Motor neuron (in vitro differentiated cells): Measurements from ENCODE around the gene PCDHA7. TPM values are rescaled to one million over a fixed set of nuclear protein-coding genes. Genes with fewer than 3 reads are reported as not detected.
"Not testable (repeated sequence)": the region's sequence is repeated elsewhere in the genome, so short reads cannot be mapped to it uniquely, and the experiment has no call there.

Experiments
- ATAC-seq, 8 experiments: fragments of 200-7000 bp; cut with Tn5 transposase; replicated peaks in 6 of 8; 2 replicates each; pipeline ENCODE4 v1.8.0; 2021; ENCODE audit warnings: mild to moderate bottlenecking in 8 of 8, moderate library complexity in 8 of 8
- H3K27ac ChIP-seq, 2 donors: fragments of 250-450 bp; sonication (Bioruptor Pico); 2 replicates each; pipeline ENCODE4 v1.9.0; 2021; ENCODE audit warnings: antibody characterized with exemption in 2 of 2, mild to moderate bottlenecking in 2 of 2, moderate library complexity in 1 of 2
- H3K4me1 ChIP-seq, 2 donors: fragments of 250-450 bp; sonication (Bioruptor Pico); replicated peaks in 1 of 2; 2 replicates each; pipeline ENCODE4 v1.6.1; 2021; ENCODE audit warnings: antibody characterized with exemption in 2 of 2, mild to moderate bottlenecking in 2 of 2, moderate library complexity in 1 of 2
- H3K4me3 ChIP-seq, 5 donors: fragments of 250-450 bp; sonication (Bioruptor Pico); 2 replicates each; pipeline ENCODE4 v1.9.0; 2021; ENCODE audit warnings: antibody characterized with exemption in 5 of 5, mild to moderate bottlenecking in 5 of 5, moderate library complexity in 4 of 5
- WGBS, 10 experiments: fragments of 450-650 bp; shearing (Covaris generic); methylation state at CpG; one replicate each; pipeline ENCODE4 v1.0.0; 2022; 5-methylcytosine and 5-hydroxymethylcytosine counted together
- in situ Hi-C, 9 experiments: fragments of 400-800 bp; cut with MboI; loops; one replicate each; pipeline ENCODE4 v1.15.0; 2021; ENCODE audit warnings: low sequenced_read_pairs in 9 of 9, low pct_unique_long_range_greater_than_20kb in 2 of 9; ENCODE audit not compliant: unreplicated experiment in 9 of 9
- total RNA-seq, 8 experiments: library from RNA; unstranded; fragments of 300-600 nt; gene quantifications; 2 replicates each; pipeline versions ENCODE4 v1.2.3 to v1.2.4, GENCODE V29; 2022

The PCDHA7 gene
- total RNA-seq, 8 experiments from 2014 or later = 0.05 to 5.3 (median 1.7) TPM

DNA sequence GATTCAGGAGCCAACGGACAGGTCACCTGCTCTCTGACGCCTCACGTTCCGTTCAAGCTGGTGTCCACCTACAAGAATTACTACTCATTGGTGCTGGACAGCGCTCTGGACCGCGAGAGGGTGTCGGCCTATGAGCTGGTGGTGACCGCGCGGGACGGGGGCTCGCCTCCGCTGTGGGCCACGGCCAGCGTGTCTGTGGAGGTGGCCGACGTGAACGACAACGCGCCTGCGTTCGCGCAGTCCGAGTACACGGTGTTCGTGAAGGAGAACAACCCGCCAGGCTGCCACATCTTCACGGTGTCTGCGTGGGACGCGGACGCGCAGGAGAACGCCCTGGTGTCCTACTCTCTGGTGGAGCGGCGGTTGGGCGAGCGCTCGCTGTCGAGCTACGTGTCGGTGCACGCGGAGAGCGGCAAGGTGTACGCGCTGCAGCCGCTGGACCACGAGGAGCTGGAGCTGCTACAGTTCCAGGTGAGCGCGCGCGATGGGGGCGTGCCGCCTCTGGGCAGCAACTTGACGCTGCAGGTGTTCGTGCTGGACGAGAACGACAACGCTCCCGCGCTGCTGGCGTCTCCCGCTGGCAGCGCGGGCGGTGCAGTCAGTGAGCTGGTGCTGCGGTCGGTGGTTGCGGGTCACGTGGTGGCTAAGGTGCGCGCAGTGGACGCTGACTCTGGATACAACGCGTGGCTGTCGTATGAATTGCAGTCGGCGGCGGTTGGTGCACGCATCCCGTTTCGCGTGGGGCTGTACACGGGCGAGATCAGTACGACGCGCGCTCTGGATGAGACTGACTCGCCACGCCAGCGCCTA lies 23.3 kb downstream of the PCDHA7 start:
- 57 to 96% (median 93%) methylated on average over 3 to 31 of the region's 94 CpGs; no CpG with 5 or more reads in 4 of the 10 experiments for WGBS, 10 experiments
- H3K4me1 ChIP-seq = no peaks in the 10 kb centered on the region
- H3K27ac ChIP-seq = no peak overlapping the region
- in situ Hi-C loops = loop anchor here in 1 of 9 experiments (25.0 kb wide), 1 partner anchor 180 kb away; no protein-coding TSS in a partner anchor
- no peak for ATAC-seq
- H3K4me3 ChIP-seq = no peak overlapping the region

DNA sequence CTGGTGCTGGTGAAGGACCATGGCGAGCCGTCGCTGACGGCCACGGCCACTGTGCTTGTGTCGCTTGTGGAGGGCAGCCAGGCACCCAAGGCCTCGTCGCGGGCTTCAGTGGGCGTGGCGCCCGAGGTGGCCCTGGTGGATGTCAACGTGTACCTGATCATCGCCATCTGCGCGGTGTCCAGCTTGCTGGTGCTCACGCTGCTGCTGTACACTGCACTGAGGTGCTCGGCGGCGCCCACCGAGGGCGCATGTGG lies 23.8 kb downstream of the PCDHA7 start:
- no peaks in the 10 kb centered on the region for H3K4me1 ChIP-seq
- no peak for ATAC-seq
- no peak overlapping the region for H3K27ac ChIP-seq
- 80 to 95% methylated on average over 1 to 11 of the region's 22 CpGs; no CpG with 5 or more reads in 8 of the 10 experiments for WGBS, 10 experiments
- in situ Hi-C loops = loop anchor here in 1 of 9 experiments (25.0 kb wide), 1 partner anchor 179 kb away; no protein-coding TSS in a partner anchor
- H3K4me3 ChIP-seq = no peak overlapping the region

GRCh38 chr5:140862441-140863295 lies 28.6 kb downstream of the PCDHA7 start:
- ATAC-seq = no peak
- no peaks in the 10 kb centered on the region for H3K4me1 ChIP-seq
- in situ Hi-C loops = loop anchor here in 1 of 9 experiments (25.0 kb wide), 1 partner anchor 175 kb away; no protein-coding TSS in a partner anchor
- WGBS, 10 experiments = 5 to 100% (median 95%) methylated on average over 1 to 46 of the region's 76 CpGs
- H3K27ac ChIP-seq = no peak overlapping the region
- H3K4me3 ChIP-seq = no peak overlapping the region

DNA sequence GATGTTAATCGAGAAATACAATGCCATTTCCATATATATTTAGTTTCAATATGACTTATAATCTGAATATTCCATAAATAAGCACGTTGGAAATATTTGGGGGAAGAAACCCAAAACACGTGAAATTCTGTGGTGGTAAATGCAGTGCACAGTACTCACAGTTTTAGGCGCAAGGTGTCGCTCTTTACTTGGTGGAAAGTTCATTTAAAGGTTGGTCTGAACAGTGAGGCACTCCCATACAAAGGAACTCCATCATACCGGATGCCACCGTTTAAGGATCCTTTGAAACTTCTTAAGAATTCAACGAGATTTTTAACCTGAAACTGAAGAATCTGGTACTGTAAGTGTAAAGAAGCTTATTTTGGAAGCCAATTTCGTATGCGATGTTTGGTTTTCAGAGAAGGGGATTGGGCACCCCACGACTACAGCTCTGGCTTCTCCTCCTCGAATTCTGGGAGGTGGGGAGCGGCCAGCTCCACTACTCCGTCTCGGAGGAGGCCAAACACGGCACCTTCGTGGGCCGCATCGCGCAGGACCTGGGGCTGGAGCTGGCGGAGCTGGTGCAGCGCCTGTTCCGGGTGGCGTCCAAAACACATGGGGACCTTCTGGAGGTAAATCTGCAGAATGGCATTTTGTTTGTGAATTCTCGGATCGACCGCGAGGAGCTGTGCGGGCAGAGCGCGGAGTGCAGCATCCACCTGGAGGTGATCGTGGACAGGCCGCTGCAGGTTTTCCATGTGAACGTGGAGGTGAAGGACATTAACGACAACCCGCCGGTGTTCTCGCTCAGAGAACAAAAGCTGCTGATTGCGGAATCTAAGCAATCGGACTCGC lies 34.9 kb downstream of the PCDHA7 start, which contains the start of gene PCDHA11:
Gene PCDHA11 (plus strand): TSS at position 237 of the 834 bp plus-strand sequence. CDS start 147 bp downstream, at position 384.
- 0 to 97% (median 48%) methylated on average over 2 to 20 of the region's 41 CpGs for WGBS, 10 experiments
- H3K27ac ChIP-seq = peak within 1 kb of the TSS in 1 of 2 donors; percentile 85
- H3K4me1 ChIP-seq = no peaks in the 10 kb centered on the region
- in situ Hi-C loops = loop anchor here in 1 of 9 experiments (25.0 kb wide), 1 partner anchor 168 kb away; no protein-coding TSS in a partner anchor
- ATAC-seq = peak in 4 of 8 experiments; percentile 59 to 99 (median 71)
- H3K4me3 ChIP-seq = peak within 1 kb of the TSS in 4 of 5 donors; percentile 5 to 52 (median 24)

GRCh38 chr5:140869555-140869886 lies 35.5 kb downstream of the PCDHA7 start:
- Histone ChIP-seq H3K4me3 (peak overlapping the region in 2 of 5 donors; percentile 35 to 52), H3K27ac (peak overlapping the region in 1 of 2 donors; percentile 85), H3K4me1 (no peaks in the 10 kb centered on the region)
- in situ Hi-C loops = loop anchor here in 1 of 9 experiments (25.0 kb wide), 1 partner anchor 168 kb away; no protein-coding TSS in a partner anchor
- no peak for ATAC-seq
- 32 to 100% (median 93%) methylated on average over 1 to 5 of the region's 5 CpGs; no CpG with 5 or more reads in 1 of the 10 experiments for WGBS, 10 experiments

GRCh38 chr5:140870221-140871201 lies 36.4 kb downstream of the PCDHA7 start:
- in situ Hi-C loops = loop anchor here in 3 of 9 experiments (5.0 to 25.0 kb wide), 3 partner anchors 167 to 174 kb away; no protein-coding TSS in a partner anchor
- ATAC-seq = no peak
- Histone ChIP-seq H3K4me3 (no peak overlapping the region), H3K27ac (no peak overlapping the region), H3K4me1 (no peaks in the 10 kb centered on the region)
- WGBS, 10 experiments = 0 to 100% (median 96%) methylated on average over 1 to 46 of the region's 114 CpGs; no CpG with 5 or more reads in 1 of the 10 experiments

GRCh38 chr5:140875085-140876065 lies 41.3 kb downstream of the PCDHA7 start, which contains the start of gene PCDHA12:
TSS of gene PCDHA12 (plus strand) at chr5:140875308. CDS start at chr5:140875473, 165 bp downstream.
- Histone ChIP-seq H3K4me1 (no peaks in the 10 kb centered on the region), H3K4me3 (peak within 1 kb of the TSS in 4 of 5 donors; percentile 42 to 69 (median 52)), H3K27ac (peak within 1 kb of the TSS in 1 of 2 donors; percentile 79)
- ATAC-seq = peak in 4 of 8 experiments; percentile 61 to 84 (median 68)
- WGBS, 10 experiments = 4 to 92% (median 27%) methylated on average over 8 to 36 of the region's 47 CpGs
- in situ Hi-C loops = loop anchor here in 2 of 9 experiments (10.0 to 25.0 kb wide), 2 partner anchors 162 to 169 kb away; no protein-coding TSS in a partner anchor

GRCh38 chr5:140876541-140877261 lies 42.6 kb downstream of the PCDHA7 start:
- in situ Hi-C loops = loop anchor here in 2 of 9 experiments (10.0 to 25.0 kb wide), 2 partner anchors 161 to 168 kb away; no protein-coding TSS in a partner anchor
- H3K27ac ChIP-seq, ATAC-seq, H3K4me1 ChIP-seq: not testable (repeated sequence)
- H3K4me3 ChIP-seq = peak overlapping the region in 2 of 5 donors; percentile 54 to 69
- WGBS, 10 experiments = 30 to 100% (median 97%) methylated on average over 3 to 25 of the region's 80 CpGs; no CpG with 5 or more reads in 3 of the 10 experiments

- H3K27ac ChIP-seq = no peak overlapping the region
- WGBS, 10 experiments = 40 to 99% (median 89%) methylated on average over 1 to 14 of the region's 37 CpGs; no CpG with 5 or more reads in 6 of the 10 experiments
- no peak overlapping the region for H3K4me3 ChIP-seq
- no peaks in the 10 kb centered on the region for H3K4me1 ChIP-seq
- in situ Hi-C loops = loop anchor here in 2 of 9 experiments (10.0 to 25.0 kb wide), 2 partner anchors 160 to 168 kb away; no protein-coding TSS in a partner anchor
- no peak for ATAC-seq
These were observed 43.2 kb downstream of the PCDHA7 start for GRCh38 chr5:140877262-140877581.
